Measurements from ENCODE around the gene ABI1.

ABI1 gene

GRCh38 chr10:26723016-26723415 is 137.7 kb downstream of the ABI1 start:
- Histone ChIP-seq H3K27ac (ENCODE audit: low read length, poor library complexity, severe bottlenecking) (no peak overlapping the region), H3K9ac (ENCODE audit: low read length) (no peak overlapping the region), H2BK12ac (ENCODE audit: low read length in 2 of 2) (no peak overlapping the region), H2BK120ac (ENCODE audit: low read depth, low read length) (no peak overlapping the region), H4K91ac (ENCODE audit: low read length) (no peak overlapping the region), H3K9me3 (ENCODE audit: control insufficient read depth, low read length) (no peaks in the 10 kb centered on the region), H3K4me2 (ENCODE audit: low read length, poor library complexity, severe bottlenecking) (no peak overlapping the region), H3K18ac (ENCODE audit: low read depth in 1 of 2, low read length in 2 of 2) (no peak overlapping the region), H3K36me3 (ENCODE audit: control insufficient read depth in 1 of 2, insufficient read depth in 2 of 2, low read depth in 1 of 2, low read length in 2 of 2) (peaks cover 13 to 34% of the 10 kb centered on the region in 2 experiments), H3K79me1 (replicated peaks; ENCODE audit: low read length, poor library complexity, severe bottlenecking) (peaks cover 12% of the 10 kb centered on the region), H2BK5ac (ENCODE audit: low read depth, low read length, poor library complexity, severe bottlenecking) (no peak overlapping the region), H4K8ac (ENCODE audit: low read length) (no peak overlapping the region), H3K14ac (ENCODE audit: low read length in 2 of 2) (no peak overlapping the region), H3K4ac (ENCODE audit: low read depth in 1 of 2, low read length in 2 of 2) (no peak overlapping the region), H2AK5ac (ENCODE audit: low read length, severe bottlenecking) (no peak overlapping the region), H3K27me3 (ENCODE audit: control insufficient read depth in 1 of 2, insufficient read depth in 1 of 2, low read length in 2 of 2) (no peaks in the 10 kb centered on the region), H3K4me1 (ENCODE audit: control insufficient read depth, insufficient read depth, low read depth, low read length) (no peaks in the 10 kb centered on the region), H3K4me3 (ENCODE audit: insufficient read depth in 1 of 2, low read depth in 1 of 2, low read length in 2 of 2) (no peak overlapping the region), H3K23ac (ENCODE audit: low read length in 2 of 2) (no peak overlapping the region), H2AFZ (ENCODE audit: low read depth, low read length) (no peak overlapping the region), H2BK15ac (ENCODE audit: low read depth, poor library complexity, severe bottlenecking) (no peak overlapping the region)
- 86% methylated on average over 4 of the region's 4 CpGs for WGBS
- DNase-seq = no peak

- H3K4me2 ChIP-seq (ENCODE audit: low read length, poor library complexity, severe bottlenecking) = no peak overlapping the region
- no peak overlapping the region for H3K23ac ChIP-seq (ENCODE audit: low read length in 2 of 2)
- no peak overlapping the region for H4K8ac ChIP-seq (ENCODE audit: low read length)
- peaks cover 13% of the 10 kb centered on the region for H3K79me1 ChIP-seq (replicated peaks; ENCODE audit: low read length, poor library complexity, severe bottlenecking)
- H3K4me3 ChIP-seq (ENCODE audit: insufficient read depth in 1 of 2, low read depth in 1 of 2, low read length in 2 of 2) = no peak overlapping the region
- no peak overlapping the region for H3K27ac ChIP-seq (ENCODE audit: low read length, poor library complexity, severe bottlenecking)
- no peak overlapping the region for H2AK5ac ChIP-seq (ENCODE audit: low read length, severe bottlenecking)
- no peaks in the 10 kb centered on the region for H3K27me3 ChIP-seq (ENCODE audit: control insufficient read depth in 1 of 2, insufficient read depth in 1 of 2, low read length in 2 of 2)
- no peak overlapping the region for H2BK12ac ChIP-seq (ENCODE audit: low read length in 2 of 2)
- no peak for DNase-seq
- H2BK120ac ChIP-seq (ENCODE audit: low read depth, low read length) = no peak overlapping the region
- H2BK15ac ChIP-seq (ENCODE audit: low read depth, poor library complexity, severe bottlenecking) = no peak overlapping the region
- peaks cover 14 to 33% of the 10 kb centered on the region in 2 experiments for H3K36me3 ChIP-seq (ENCODE audit: control insufficient read depth in 1 of 2, insufficient read depth in 2 of 2, low read depth in 1 of 2, low read length in 2 of 2)
- H3K4me1 ChIP-seq (ENCODE audit: control insufficient read depth, insufficient read depth, low read depth, low read length) = no peaks in the 10 kb centered on the region
- no peak overlapping the region for H2AFZ ChIP-seq (ENCODE audit: low read depth, low read length)
- 97% methylated on average over 7 of the region's 7 CpGs for whole genome bisulfite sequencing
- H3K14ac ChIP-seq (ENCODE audit: low read length in 2 of 2) = no peak overlapping the region
- no peak overlapping the region for H3K4ac ChIP-seq (ENCODE audit: low read depth in 1 of 2, low read length in 2 of 2)
- H2BK5ac ChIP-seq (ENCODE audit: low read depth, low read length, poor library complexity, severe bottlenecking) = no peak overlapping the region
- no peak overlapping the region for H3K9ac ChIP-seq (ENCODE audit: low read length)
- no peak overlapping the region for H3K18ac ChIP-seq (ENCODE audit: low read depth in 1 of 2, low read length in 2 of 2)
- H3K9me3 ChIP-seq (ENCODE audit: control insufficient read depth, low read length) = no peaks in the 10 kb centered on the region
- H4K91ac ChIP-seq (ENCODE audit: low read length) = no peak overlapping the region
Measured at GRCh38 chr10:26721561-26721960, 139.2 kb downstream of the ABI1 start.

- Histone ChIP-seq H3K27ac (ENCODE audit: low read length, poor library complexity, severe bottlenecking) (no peak overlapping the region), H2BK120ac (ENCODE audit: low read depth, low read length) (no peak overlapping the region), H2BK15ac (ENCODE audit: low read depth, poor library complexity, severe bottlenecking) (no peak overlapping the region), H3K23ac (ENCODE audit: low read length in 2 of 2) (no peak overlapping the region), H3K4me1 (ENCODE audit: control insufficient read depth, insufficient read depth, low read depth, low read length) (no peaks in the 10 kb centered on the region), H4K91ac (ENCODE audit: low read length) (no peak overlapping the region), H3K18ac (ENCODE audit: low read depth in 1 of 2, low read length in 2 of 2) (no peak overlapping the region), H3K9ac (ENCODE audit: low read length) (no peak overlapping the region), H3K14ac (ENCODE audit: low read length in 2 of 2) (no peak overlapping the region), H3K79me1 (replicated peaks; ENCODE audit: low read length, poor library complexity, severe bottlenecking) (peaks cover 18% of the 10 kb centered on the region), H3K36me3 (ENCODE audit: control insufficient read depth in 1 of 2, insufficient read depth in 2 of 2, low read depth in 1 of 2, low read length in 2 of 2) (peaks cover 13 to 40% of the 10 kb centered on the region in 2 experiments), H2BK12ac (ENCODE audit: low read length in 2 of 2) (no peak overlapping the region), H3K4me3 (ENCODE audit: insufficient read depth in 1 of 2, low read depth in 1 of 2, low read length in 2 of 2) (no peak overlapping the region), H3K4me2 (ENCODE audit: low read length, poor library complexity, severe bottlenecking) (no peak overlapping the region), H2AK5ac (ENCODE audit: low read length, severe bottlenecking) (no peak overlapping the region), H4K8ac (ENCODE audit: low read length) (no peak overlapping the region), H3K9me3 (ENCODE audit: control insufficient read depth, low read length) (no peaks in the 10 kb centered on the region), H2BK5ac (ENCODE audit: low read depth, low read length, poor library complexity, severe bottlenecking) (no peak overlapping the region), H3K27me3 (ENCODE audit: control insufficient read depth in 1 of 2, insufficient read depth in 1 of 2, low read length in 2 of 2) (no peaks in the 10 kb centered on the region), H3K4ac (ENCODE audit: low read depth in 1 of 2, low read length in 2 of 2) (no peak overlapping the region), H2AFZ (ENCODE audit: low read depth, low read length) (no peak overlapping the region)
- 84% methylated on average over 2 of the region's 7 CpGs for WGBS
- no peak for DNase-seq
Measured at GRCh38 chr10:26717476-26717875, 143.3 kb downstream of the ABI1 start.

- Histone ChIP-seq H3K23ac (ENCODE audit: low read length in 2 of 2) (no peak overlapping the region), H3K36me3 (ENCODE audit: control insufficient read depth in 1 of 2, insufficient read depth in 2 of 2, low read depth in 1 of 2, low read length in 2 of 2) (peaks cover 7 to 38% of the 10 kb centered on the region in 2 experiments), H3K4me2 (ENCODE audit: low read length, poor library complexity, severe bottlenecking) (no peak overlapping the region), H3K27ac (ENCODE audit: low read length, poor library complexity, severe bottlenecking) (no peak overlapping the region), H2BK15ac (ENCODE audit: low read depth, poor library complexity, severe bottlenecking) (no peak overlapping the region), H3K9ac (ENCODE audit: low read length) (no peak overlapping the region), H2AK5ac (ENCODE audit: low read length, severe bottlenecking) (no peak overlapping the region), H2BK12ac (ENCODE audit: low read length in 2 of 2) (no peak overlapping the region), H3K14ac (ENCODE audit: low read length in 2 of 2) (no peak overlapping the region), H3K27me3 (ENCODE audit: control insufficient read depth in 1 of 2, insufficient read depth in 1 of 2, low read length in 2 of 2) (no peaks in the 10 kb centered on the region), H2AFZ (ENCODE audit: low read depth, low read length) (no peak overlapping the region), H2BK5ac (ENCODE audit: low read depth, low read length, poor library complexity, severe bottlenecking) (no peak overlapping the region), H4K91ac (ENCODE audit: low read length) (no peak overlapping the region), H3K79me1 (replicated peaks; ENCODE audit: low read length, poor library complexity, severe bottlenecking) (peaks cover 16% of the 10 kb centered on the region), H4K8ac (ENCODE audit: low read length) (no peak overlapping the region), H3K18ac (ENCODE audit: low read depth in 1 of 2, low read length in 2 of 2) (no peak overlapping the region), H3K4me1 (ENCODE audit: control insufficient read depth, insufficient read depth, low read depth, low read length) (no peaks in the 10 kb centered on the region), H3K4me3 (ENCODE audit: insufficient read depth in 1 of 2, low read depth in 1 of 2, low read length in 2 of 2) (no peak overlapping the region), H3K4ac (ENCODE audit: low read depth in 1 of 2, low read length in 2 of 2) (no peak overlapping the region), H3K9me3 (ENCODE audit: control insufficient read depth, low read length) (no peaks in the 10 kb centered on the region), H2BK120ac (ENCODE audit: low read depth, low read length) (no peak overlapping the region)
- no peak for DNase-seq
- 97% methylated on average over 2 of the region's 2 CpGs for WGBS
Measured at GRCh38 chr10:26715137-26715487, 145.6 kb downstream of the ABI1 start.

Data from mesenchymal stem cell (in vitro differentiated cells and primary cell).